Jurkat, Clone E6-1 (cell line): Measurements from ENCODE around the gene ATF4.

Source experiments
- DNase-seq: peaks from one replicate; pipeline ENCODE4 v3.0.0-alpha.2; 2011; ENCODE audit warnings: low read depth, low spot score
- H3K4me3 ChIP-seq: 2 replicates; pipeline ENCODE4 v1.5.1; 2011; ENCODE audit warnings: mild to moderate bottlenecking, low read length, control low read depth, moderate library complexity

Gene ATF4

DNA sequence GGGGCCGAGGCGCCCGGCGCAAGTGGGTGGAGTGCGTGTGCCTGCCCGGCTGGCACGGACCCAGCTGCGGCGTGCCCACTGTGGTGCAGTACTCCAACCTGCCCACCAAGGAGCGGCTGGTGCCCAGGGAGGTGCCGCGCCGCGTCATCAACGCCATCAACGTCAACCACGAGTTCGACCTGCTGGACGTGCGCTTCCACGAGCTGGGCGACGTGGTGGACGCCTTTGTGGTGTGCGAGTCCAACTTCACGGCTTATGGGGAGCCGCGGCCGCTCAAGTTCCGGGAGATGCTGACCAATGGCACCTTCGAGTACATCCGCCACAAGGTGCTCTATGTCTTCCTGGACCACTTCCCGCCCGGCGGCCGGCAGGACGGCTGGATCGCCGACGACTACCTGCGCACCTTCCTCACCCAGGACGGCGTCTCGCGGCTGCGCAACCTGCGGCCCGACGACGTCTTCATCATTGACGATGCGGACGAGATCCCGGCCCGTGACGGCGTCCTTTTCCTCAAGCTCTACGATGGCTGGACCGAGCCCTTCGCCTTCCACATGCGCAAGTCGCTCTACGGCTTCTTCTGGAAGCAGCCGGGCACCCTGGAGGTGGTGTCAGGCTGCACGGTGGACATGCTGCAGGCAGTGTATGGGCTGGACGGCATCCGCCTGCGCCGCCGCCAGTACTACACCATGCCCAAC is 32.4 kb upstream of the ATF4 start:
- DNase-seq = no peak
- H3K4me3 ChIP-seq = no peak overlapping the region

DNA sequence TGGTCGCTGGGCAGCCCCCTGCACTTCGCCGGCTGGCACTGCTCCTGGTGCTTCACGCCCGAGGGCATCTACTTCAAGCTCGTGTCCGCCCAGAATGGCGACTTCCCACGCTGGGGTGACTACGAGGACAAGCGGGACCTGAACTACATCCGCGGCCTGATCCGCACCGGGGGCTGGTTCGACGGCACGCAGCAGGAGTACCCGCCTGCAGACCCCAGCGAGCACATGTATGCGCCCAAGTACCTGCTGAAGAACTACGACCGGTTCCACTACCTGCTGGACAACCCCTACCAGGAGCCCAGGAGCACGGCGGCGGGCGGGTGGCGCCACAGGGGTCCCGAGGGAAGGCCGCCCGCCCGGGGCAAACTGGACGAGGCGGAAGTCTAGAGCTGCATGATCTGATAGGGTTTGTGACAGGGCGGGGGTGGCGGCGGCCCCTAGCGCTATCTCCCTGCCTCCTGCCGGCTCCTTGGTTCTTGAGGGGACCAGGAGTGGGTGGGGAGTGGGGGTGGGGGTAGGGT is 31.7 kb upstream of the ATF4 start:
- no peak for DNase-seq
- no peak overlapping the region for H3K4me3 ChIP-seq

DNA sequence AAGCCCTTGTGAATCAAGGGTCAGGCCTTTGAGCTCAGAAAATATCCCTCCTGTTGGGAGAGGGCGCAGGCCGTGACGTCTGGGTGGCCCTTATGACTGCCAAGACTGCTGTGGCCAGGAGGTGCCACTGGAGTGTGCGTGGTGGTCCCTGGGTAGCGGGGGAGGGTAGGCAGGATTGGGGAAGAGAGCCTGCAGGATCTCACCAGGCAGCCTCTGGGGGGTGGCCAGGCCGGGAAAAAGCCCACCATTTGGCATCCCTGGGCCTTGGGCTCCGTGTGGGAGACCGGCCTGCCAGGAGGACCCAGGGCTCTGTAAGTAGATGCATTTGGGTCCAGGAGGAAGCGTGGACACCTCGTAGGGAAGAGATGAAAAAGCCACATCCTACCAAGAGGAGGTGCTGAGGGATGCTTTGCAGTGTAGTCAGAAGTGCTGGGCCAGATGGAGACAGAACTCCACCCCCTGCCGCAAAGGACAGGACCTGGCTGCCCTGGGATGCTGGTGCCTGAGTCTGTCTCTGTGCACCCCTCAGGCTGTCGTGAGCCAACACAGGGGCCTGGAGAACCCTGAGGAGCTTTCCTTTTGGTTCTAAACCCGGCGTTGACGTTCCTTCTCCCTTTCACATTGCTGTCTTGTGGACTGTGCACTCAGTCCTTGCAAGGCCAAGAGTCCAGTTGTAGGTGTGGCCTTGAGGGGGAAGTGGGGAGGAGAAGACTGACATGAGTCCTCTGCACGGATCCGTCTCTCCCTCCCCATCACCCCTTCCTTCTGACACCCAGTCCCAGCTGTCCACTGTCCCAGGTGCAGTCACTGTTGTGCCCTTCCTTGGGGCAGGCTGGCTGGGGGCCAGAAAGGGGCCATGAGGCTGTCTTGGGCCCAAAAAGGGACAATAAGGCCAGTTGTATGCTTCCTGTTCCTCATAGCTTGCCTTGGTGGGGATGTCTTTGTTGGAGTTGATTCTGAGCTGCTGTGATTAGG is 31.0 kb upstream of the ATF4 start:
- peak overlapping the region; percentile 59 for H3K4me3 ChIP-seq
- DNase-seq = no peak

DNA sequence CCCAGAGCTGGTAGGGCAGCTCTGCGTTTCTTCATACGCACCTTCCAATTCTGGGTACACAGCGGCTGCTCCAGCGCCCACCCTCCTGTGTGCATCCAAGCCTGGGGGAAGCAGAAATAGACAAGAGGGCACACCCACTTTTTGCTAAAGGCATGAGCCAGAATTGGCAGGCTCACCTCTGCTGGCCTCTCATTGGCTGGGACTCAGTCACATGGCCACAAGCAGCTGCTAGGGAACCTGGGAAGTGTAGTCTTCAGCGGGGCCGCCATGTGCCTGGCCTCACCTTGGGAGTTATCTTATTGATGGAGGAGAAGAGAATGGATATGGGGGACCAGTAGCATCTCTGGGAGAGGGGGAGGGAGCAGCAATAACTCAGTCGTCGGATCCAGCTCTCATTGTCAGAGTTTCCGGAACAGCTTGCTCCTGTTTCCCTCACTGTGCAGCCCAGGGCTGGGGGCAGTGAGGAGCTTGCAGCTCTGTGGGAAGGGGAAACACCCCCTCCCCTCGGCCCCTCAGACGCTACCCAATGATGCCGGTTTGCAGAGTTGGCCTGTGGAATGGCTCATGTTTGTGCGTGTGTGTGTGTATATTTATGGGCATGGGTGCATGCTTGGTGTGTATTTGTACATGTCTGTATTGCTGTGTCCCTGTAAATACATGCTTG is 30.1 kb upstream of the ATF4 start:
- peak overlapping the region; percentile 59 for H3K4me3 ChIP-seq
- peak; percentile 93 for DNase-seq

DNA sequence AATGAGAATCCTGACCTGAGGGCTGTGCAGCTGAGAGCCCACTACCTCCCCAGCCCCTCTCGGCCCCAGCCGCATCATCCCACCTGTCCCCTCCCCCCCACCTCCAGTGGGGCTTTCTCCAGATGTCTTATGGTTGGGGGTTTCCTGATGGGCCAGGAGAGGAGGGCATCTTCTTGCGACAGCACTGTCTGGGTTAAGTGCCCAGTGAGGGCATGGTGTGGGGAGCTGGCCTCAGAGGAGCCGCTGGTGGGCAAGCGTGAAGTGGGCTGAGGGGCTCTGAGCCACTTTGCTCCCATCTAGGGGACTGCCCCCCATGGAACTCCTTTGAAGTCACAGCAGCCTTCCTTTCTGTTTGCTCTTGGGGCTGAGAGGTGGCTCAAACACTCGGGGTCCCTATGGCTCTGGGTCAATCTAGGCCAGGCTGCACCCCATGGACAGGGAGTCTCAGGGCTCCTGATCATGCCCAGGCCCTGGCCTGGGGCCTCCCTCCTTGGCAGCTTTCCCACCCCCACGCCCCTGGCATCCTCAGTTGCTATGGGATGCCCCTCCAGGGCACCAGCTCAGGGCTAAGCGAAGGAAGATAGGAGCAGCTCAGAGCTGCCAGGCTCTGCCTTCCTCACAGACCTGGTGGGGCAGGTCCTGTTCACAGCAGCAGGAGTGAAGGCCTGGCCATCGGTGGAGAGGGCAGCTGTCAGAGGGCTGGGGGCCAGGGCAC is 29.2 kb upstream of the ATF4 start:
- no peak for DNase-seq
- H3K4me3 ChIP-seq = no peak overlapping the region

DNA sequence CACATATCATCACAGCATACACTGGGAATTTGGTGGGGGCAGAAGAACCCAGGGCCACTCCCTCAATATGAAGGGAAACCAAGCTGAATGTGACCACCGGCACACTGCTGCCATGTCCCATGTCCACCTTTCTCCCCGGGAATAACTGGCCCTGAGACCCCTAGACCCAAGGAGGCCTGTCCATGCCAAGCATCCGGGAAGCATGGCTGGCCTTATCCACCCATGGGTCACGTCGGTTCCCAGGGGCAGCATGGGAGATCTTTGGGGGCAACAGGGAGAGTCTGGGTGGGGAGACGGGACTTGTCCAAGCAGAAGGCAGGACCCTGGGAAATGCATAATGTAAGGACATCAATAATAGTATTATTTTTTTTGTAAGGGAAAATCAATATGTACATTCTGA is 28.7 kb upstream of the ATF4 start:
- H3K4me3 ChIP-seq = no peak overlapping the region

DNA sequence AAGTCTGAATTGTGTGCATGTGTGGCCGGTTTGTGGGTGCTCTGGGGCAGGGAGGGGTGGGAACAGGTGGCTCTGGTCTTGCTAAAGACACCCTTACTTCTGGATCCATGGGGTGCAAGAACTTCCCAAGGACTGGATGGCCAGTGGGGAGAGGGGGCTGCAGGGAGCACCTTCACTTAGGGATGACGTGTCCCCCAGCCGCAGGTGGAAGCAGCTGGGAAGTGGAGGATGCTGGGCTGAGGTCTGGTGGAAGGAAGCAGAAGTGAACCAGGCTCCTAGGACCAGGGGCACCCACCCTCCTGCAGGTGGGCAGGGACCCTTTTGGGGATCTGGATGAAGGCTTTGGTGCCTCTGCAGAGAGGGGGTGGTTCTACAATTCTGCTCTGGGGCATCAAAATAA is 28.2 kb upstream of the ATF4 start:
- H3K4me3 ChIP-seq = no peak overlapping the region
- DNase-seq = no peak

More for the DNA sequence above, 28.7 kb upstream of the ATF4 start:
- DNase-seq = no peak

DNA sequence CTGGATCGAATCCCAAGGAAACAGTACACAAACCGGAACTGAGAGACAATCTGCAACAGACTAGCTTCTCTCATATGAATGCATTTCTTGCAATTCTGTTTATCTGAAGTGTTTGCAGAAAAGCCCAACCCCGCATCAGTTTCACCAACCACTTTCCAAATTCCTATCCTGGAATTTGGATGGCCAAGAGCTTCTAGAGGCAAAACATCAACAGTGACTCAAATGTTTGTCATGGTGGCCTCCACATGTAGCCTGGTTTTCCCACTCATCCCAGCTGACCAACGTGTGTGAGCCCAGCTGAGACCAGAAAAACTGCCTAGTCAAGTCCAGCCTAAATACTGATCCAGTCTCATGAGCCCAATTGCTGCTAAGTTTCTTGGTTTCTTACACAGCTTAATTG is 26.6 kb upstream of the ATF4 start:
- no peak for DNase-seq
- no peak overlapping the region for H3K4me3 ChIP-seq

DNA sequence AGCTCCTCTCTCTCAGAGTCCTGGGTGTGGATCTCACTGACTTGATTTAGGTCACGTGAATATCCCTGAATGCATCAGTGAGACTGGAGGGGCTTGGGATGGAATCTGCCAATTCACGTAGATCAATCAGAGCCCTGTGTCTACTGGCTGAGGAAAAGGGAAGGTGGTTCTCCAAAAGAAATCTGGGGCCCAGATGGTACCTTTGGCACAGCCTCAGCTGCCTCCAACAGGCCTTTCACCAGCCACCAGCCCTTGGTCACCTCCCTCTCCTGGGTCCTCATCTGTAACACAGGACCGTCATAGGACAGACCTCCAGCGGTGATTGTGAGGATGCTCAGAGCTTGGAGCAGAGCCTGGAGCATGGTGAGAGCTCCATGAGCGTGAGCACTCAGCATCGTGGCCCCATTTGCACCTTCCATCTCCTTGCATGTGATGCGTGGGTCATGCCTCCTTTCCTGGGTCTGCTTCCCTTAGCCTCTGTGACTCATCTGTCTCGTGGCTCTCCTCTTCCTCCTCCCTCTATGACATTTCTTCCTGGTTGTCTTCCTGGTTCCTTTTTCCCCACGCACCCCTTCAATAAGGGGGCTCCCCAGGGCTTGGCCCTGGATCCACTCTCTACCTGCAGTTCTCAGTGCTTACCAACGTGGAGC is 25.8 kb upstream of the ATF4 start:
- DNase-seq = no peak

DNA sequence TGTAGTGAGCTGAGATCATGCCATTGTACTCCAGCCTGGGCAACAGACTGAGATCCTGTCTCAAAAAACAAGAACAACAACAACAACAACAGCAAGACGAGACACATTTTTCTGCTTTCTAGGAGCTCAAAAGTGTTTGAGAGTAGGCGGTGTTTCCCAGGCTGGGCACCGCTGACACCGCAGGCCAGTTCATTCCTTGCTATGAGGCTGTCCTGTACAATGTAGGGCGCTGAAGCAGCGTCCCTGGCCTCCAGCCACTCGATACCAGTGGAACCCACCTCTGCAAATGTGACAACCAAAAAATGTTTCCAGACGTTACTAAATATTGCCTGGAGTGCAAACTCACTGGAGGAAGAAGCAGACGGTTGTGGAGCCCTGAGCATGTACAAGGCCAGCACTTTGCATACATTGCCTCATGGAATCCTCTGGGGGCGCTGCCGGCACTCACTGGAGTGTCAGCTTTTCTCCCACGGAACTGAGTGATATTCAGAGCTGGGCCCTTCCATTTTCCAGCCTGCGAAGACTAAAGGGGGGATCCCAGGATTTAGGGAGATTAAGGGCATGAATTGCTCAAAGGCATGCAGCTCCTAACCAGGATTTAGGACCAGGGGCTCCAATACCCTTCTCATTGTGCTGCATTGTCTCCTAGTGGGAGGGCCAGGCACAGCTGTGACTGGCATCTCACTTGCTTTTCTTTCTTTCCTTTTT is 24.1 kb upstream of the ATF4 start:
- H3K4me3 ChIP-seq = no peak overlapping the region
- DNase-seq = peak; percentile 52

More for the DNA sequence above, 25.8 kb upstream of the ATF4 start:
- H3K4me3 ChIP-seq = no peak overlapping the region

DNA sequence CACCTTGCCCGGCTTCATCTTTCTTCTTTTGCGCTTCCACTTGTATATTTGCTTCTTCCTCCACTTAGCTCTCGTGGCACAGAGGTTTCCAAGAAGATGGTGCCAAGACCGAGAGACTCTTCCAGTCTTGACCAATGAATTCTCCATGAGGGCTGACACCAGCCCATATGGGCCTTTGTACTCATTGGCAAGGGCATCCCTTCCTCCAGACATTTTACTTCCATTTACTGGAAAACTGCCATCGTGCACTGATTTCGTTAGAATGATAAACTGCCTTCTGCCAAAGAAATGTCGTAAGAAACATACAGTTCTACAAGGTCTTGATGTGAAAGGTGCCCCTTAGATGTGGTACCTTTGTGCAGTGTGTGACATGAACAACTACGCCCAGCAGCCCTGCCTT is 22.9 kb upstream of the ATF4 start:
- DNase-seq = no peak
- no peak overlapping the region for H3K4me3 ChIP-seq

DNA sequence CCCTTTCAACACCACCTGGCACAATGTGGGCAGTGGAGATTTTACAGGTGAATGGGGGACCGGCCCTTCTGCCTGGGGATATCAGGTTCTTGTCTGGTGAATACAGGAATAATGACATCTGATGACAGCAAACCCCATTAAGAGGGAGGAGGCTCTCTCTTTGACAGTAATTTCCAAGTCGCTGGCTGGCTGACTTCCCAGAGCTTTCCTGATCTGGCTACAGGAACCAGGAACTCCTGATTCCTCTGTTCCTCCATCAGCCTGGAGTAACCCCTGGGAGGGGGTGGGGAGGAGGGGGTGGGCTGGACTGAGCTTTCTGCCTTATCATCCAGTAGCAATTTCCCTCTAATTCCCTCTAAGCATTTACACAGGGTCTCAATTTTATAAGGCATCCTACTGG is 22.0 kb upstream of the ATF4 start:
- DNase-seq = no peak

DNA sequence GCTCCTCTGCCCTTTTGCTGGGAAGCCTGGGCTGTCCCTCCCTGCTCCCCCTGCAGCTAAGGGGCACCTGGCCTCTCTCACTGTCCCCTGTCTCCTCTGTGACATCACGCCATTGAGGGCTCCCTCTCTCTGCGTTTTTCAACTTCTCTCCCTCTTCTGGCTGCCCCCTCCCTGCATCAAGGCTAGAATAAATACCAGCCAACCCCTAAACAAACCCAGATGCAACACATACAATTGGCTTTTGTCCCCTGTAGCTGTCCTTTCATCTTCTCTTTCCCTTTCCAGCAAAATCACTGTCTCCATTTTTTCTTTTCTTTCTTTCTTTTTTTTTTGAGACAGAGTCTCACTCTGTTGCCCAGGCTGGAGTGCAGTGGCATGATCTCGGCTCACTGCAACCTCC is 21.6 kb upstream of the ATF4 start:
- H3K4me3 ChIP-seq = no peak overlapping the region
- DNase-seq = no peak

More for the DNA sequence above, 22.0 kb upstream of the ATF4 start:
- H3K4me3 ChIP-seq = no peak overlapping the region

DNA sequence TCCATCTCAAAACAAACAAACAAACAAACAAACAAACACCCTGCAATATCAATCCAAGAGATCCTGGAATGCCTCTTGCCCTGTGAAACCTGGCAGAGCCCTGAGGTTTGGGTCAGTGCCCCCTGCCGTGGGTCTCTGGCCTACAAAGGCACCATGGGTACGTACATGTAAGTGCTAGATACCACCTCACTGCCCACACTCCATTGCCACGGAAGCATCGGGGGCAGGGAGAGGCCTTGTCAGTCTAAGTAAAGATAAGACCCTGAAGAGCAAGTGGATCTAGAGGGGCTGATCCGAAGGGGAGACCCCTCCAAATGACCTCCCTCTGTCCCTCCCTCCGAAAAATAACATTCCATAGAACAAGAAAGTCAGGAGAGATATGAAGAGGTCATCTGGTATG is 20.3 kb upstream of the ATF4 start:
- no peak for DNase-seq
- no peak overlapping the region for H3K4me3 ChIP-seq

DNA sequence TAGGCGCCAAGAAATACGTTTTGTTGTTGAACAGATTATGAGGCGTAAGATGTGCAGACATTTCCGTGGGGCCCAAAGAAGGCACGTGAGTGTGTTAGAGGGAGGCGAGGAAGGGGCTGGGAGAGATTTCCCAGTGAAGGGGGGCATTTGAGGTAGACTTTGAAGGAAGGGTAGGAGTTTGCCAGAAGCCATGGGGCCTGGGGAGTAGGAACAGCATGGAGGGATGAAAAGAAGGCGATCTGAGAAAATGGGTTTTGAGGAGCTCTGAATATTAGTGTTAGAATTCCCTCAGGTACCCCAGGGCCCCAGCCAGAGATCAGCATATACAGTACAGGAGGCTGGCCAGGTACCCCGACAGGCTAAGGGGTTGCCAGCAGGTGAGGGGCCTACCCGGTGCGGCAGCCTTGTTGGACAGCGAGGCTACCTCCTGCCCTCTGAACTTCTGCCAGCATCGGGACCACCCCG is 18.7 kb upstream of the ATF4 start:
- DNase-seq = no peak
- peak overlapping the region; percentile 95 for H3K4me3 ChIP-seq

DNA sequence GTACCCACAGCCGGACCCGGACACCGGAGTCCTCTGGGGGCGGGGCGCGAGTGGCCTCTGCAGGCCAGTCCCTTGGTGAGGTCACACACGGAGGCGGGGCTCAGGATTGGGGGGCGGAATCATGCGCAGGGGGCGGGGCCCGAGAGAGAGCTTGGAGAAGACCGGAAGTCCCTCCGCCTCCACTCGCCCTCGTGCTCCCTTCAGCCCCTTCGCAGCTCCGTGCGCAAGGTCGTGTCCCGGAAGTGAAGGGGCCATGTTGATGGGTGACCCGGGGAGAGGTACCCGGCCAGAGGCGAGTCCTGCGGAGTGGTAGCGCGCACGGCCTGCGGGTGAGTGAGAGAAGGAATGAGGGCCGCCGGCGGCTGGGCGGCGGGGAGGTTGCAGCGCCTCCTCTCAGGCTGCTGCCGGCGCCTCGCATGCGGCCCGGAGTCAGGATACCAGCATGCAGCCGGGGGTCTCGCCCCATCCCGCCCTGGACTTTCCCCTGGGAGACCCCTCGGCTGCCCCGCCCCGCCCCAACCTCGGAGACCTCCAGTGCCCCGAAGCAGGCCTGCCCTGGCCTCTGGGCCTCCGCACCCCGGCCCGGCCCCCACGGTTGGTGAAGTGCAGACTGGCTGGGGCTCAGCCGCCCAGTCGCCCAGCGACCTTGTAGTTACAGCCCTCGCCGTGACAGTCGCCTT is 18.1 kb upstream of the ATF4 start, which contains the start of gene MIEF1:
MIEF1 (plus strand) TSS at position 182 of the 680 bp plus-strand sequence. CDS start 9,005 bp downstream, outside the sequence.
- peak within 1 kb of the TSS; percentile 95 for H3K4me3 ChIP-seq
- peak; percentile 90 for DNase-seq

DNA sequence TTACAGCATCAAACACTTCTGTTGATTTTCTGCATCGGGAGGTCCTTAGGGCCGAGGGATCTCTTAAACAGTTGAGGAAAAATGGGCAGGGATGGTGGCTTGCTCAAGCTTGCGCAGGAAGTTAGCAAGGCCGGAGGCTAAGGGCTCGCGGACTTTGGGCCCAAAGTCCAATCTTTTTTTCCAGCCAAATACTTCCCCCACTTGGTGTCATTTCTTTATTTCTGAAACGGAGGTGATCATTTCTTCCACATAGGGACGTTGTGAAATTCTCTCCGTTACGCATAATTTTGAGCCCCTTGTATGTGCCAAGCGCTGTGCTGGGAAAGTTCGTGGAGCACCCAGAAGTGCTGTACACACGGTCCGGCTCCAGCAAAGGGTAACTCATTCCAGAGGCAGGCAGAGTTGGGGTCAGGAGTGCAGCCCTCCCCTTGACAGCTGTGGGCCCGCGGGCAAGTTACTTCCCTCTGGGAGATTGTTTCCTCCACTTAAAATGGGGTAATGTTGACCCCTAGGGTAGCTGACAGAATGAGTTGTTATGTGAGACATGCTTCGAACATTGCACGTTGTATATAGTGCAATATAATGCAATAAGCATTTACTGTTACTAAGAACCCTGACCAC is 17.5 kb upstream of the ATF4 start:
- no peak for DNase-seq
- H3K4me3 ChIP-seq = peak overlapping the region; percentile 95
